ENCODE results near the gene NOVA1.

NOVA1 gene

GRCh38 chr14:26593357-26593756, 4.5 kb downstream of the NOVA1 start:
- no peak for DNase-seq (ENCODE audit: low spot score)

DNA sequence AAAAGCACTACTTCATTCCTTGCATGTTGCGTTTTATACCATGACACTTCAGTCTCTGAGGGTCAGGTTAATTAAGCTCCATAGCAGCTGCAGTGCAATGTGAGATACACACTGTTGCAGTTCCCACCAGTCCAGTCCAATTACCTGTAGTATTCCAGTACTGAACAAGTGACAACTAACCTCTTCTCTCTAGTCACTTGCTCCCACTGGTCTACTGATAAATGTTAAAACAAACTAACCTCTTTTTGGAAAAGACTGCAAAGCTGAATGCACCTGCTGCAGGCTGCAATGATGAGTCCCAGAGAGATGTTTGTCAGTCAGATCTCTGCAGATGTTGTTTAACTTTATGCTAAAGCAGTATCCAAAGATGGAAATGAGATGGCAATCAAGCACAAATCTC, 7.9 kb downstream of the NOVA1 start:
- no peak for DNase-seq (ENCODE audit: low spot score)

DNA sequence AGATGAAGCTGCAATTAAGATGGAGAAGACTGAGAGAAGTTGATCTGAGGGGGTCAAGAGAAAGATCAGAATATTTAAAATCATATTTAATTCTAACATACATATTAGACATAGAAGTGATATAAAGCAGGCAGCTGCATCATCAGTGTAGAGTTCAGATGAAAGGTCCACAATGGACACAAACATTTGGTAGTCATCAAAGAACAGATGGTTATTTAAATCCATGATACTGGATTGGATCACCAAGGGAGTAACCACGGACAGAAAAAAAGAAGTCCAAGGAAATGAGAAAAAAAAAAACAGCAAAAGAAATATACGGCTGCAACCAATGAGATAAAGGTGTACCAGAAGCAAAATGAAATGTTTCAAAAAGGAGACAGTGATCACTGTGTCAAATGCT, 20.1 kb downstream of the NOVA1 start:
- DNase-seq (ENCODE audit: low spot score): no peak

DNA sequence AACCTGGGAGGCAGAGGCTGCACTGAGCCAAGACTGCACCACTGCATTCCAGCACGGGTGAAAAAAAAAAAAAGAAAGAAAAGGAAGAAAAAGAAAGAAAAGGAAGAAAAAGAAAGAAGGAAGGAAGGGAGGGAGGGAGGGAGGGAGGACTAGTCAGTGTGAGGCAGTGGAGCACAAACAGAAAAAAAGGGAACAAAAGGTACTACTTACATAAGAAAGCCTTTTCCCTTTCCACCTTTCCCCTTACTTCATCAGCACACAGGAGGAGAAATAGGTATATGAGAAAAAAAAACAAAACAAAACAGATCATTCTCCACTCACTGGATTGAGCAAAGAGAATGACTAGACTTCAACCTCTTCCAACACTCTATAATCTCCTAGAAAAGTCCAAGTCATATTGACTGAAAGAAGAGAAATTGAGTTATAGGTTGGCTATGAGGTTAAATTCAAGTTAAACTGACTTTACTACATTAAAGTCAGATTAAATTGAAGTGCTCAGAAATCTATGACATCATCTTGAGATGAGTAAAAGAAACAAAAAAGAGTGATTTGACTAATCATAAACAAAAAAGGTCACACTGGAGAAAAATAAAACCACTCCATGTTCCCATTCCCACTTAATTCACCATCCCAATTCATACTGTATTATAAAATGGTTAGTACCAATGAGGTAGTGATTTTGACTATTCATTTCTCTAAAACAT, 43.6 kb downstream of the NOVA1 start:
- no peak for DNase-seq (ENCODE audit: low spot score)

GRCh38 chr14:26549571-26549970, 48.3 kb downstream of the NOVA1 start:
- no peak for DNase-seq (ENCODE audit: low spot score)

GRCh38 chr14:26548406-26548805, 49.4 kb downstream of the NOVA1 start:
- DNase-seq (ENCODE audit: low spot score): no peak

DNA sequence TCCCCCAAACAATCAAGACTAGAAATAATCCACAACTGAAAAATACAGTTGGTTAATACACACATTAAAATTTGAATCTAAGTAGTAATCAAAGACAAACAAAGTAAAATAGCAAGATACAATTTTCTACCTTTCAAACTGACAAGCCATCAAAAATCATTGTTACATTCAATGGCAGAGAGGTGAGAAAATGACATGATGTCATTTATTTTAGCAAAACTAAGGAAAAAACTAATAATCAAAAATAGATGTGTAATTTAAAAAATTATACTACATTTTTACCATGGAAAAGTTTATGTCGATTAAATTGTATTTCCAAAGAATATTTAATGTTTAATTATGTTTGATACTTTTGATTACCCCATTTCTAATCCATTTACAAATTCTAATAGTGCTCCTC, 59.7 kb downstream of the NOVA1 start:
- DNase-seq (ENCODE audit: low spot score): no peak

DNA sequence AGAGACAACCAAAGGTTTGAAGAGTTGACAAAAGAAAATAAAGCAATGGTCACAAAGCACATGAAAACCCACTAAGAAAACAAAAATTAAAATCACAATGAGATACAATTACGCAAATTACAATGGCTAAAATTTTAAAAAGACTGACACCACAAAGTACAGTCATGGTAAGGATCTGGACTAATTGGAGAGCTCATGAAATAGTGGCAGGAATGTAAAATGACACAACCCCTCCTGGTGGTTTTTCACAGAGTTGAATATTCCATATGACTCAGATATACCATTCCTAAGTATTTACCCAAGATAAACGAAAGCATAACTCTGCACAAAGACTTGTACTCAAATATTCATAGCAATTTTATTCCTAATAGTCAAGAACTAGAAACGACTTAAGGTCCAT, 65.9 kb downstream of the NOVA1 start:
- peak; percentile 55 for DNase-seq (ENCODE audit: low spot score)

- DNase-seq (ENCODE audit: low spot score): no peak
These were observed 69.2 kb downstream of the NOVA1 start for GRCh38 chr14:26528415-26529182.

DNA sequence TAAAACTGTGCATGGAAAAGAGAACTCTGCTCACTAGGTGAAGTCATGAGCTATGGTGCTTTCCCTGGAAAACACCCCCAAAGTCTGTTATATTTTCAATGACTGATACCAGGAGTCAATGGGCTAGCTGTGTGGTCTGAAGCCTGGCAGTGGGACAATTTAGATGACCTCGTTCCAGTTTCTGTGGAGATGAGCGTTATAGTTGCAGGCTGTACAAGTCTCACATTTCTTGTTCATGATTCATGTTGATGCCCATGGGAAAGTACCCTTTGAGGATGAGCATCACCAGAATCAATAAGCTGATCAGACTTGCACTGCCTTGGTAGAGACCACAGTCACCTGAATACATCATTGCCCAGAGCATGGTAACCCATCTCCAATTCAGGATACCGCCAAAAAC, 70.7 kb downstream of the NOVA1 start:
- DNase-seq (ENCODE audit: low spot score): no peak

DNA sequence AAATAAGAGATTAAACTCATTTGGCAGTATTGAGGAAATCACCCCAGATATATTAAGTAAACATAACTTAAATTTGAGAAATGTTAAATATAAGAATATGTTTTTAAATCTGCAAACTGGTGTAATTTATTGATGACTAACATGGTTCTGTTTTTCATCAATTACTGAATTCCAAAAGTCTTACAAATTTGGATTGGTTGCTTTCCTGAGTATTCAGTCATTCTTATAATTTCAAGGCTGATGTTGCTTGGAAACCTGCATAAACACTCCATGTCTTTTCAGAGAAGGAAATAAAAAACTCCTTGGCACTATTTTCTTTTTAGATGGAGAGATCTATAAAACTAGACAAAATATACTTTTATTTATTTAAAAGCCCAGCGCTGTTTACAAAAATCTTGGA, 71.7 kb downstream of the NOVA1 start:
- DNase-seq (ENCODE audit: low spot score): no peak

DNA sequence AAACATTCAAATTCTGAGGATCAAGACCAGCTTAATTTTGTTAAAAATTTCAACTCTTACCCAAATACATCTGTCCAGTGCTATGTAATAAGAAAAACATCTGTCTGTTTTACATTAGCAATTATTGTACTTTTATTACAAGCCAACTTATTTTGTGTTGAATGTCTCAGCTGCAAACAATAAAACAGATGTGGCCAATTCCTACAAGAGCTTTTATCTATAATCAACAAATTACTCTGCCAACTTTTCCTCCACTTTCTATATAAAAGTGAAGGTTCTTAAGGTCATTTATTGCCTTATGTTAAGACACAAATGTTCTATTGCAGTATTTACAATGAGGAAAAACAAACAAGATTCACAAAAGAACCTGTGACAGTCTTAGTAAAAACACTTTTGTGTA, 72.7 kb downstream of the NOVA1 start:
- no peak for DNase-seq (ENCODE audit: low spot score)

GRCh38 chr14:26522967-26523366, 74.9 kb downstream of the NOVA1 start:
- DNase-seq (ENCODE audit: low spot score): no peak

GRCh38 chr14:26517771-26518170, 80.1 kb downstream of the NOVA1 start:
- no peak for DNase-seq (ENCODE audit: low spot score)

- DNase-seq (ENCODE audit: low spot score): no peak
These were observed 97.8 kb downstream of the NOVA1 start for GRCh38 chr14:26500028-26500427.

GRCh38 chr14:26499546-26499945, 98.3 kb downstream of the NOVA1 start:
- no peak for DNase-seq (ENCODE audit: low spot score)

- no peak for DNase-seq (ENCODE audit: low spot score)
These were observed 110.9 kb downstream of the NOVA1 start for GRCh38 chr14:26486922-26487321.

DNA sequence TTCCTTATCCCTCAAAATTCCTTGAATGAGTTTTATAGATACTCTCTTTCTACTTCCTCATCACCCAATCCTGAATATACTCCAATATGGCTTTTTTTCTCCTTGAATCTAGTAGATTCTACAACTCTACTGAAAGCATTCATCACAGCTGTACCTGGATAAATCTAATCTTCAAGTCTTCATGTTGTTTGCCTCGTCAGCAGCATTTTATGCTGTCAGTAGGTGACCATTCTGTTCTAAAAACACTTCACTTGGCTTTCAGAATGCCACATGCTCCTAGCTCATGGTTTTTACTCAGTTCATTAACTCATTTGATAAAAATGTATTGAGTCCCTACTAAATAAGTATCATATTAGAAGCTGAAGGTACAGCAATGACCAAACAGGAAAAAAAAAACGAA, 113.3 kb downstream of the NOVA1 start:
- no peak for DNase-seq (ENCODE audit: low spot score)

- no peak for DNase-seq (ENCODE audit: low spot score)
These were observed 118.9 kb downstream of the NOVA1 start for GRCh38 chr14:26478967-26479366.

DNA sequence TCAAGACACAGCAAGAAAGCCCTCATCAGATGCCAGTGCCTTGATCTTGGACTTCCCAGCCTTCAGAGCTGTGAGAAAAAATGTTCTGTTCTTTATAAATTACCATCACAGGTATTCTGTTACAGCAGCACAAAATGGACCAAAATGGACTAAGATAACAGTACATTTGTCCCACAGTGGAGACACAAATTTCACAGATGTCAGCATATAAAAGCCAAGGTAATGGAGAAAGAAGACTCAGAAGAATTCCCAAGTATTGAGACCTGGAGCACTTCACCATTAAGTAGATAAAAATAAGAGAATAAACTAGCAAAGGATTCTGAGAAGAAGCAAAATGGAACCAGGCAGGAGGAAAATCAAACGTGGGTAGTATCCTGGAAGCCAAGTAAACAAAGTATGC, 131.0 kb downstream of the NOVA1 start:
- DNase-seq (ENCODE audit: low spot score): no peak

DNA sequence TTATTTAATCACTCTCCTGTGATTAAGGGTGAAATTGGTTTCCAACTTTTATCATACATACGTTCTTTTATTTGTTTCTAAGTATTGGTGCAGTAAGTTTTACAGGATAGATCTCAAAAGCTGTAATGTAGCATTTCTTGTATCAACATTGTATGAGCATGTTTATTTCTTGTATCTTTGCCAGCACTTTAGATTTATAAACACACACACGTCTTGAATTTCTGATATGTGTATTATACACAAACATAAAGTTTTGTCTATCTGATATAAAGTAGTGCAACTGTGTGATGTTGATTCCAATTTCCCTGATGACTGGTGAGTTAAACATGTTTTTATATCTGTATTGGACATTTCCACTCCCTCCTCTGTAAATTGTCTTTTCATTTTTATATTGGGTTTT, 134.7 kb downstream of the NOVA1 start:
- DNase-seq (ENCODE audit: low spot score): no peak

GRCh38 chr14:26454105-26454504, 143.7 kb downstream of the NOVA1 start:
- no peak for DNase-seq (ENCODE audit: low spot score)

DNA sequence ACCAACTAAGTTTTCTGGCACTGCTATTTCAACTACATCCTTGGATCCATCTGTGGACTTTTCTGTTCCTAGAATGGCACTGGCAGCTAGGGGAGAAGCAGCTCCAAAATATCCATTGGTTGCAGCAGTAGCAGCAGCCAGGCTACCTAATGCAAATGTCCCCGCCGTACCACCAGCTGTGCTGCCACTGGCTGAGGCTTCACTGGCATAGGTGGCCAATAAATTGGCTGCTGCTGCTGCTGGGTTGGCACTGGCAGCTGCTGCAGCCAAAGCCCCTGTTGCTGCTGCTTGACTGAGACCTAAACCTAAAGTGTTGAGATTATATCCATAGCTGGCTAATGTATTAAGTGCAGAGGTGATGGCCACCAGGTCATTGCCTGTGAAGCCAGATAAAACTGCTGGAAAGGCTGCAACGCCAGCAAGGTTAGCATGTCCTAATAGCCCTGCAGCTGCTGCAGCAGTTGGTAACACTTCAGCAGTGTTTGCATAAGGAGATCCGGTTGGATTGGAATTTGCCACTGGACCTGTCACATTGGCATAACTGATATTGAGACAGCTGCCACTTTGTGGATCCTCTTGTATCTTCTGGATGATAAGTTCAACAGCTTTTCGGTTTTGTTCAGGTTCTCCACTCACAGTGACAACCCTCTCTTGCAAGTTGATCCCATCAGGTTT, 149.5 kb downstream of the NOVA1 start:
- DNase-seq (ENCODE audit: low spot score): no peak

All from RKO (cell line).